Stimulated activated CD8-positive, alpha-beta memory T cell treated with anti-CD3 and anti-CD28 coated beads, Interleukin-4, amount 100 ng/mL, for 1 hour (primary cell): ENCODE data around the gene AGO3.
A peak's percentile ranks its signal among the peaks of the same experiment; 100 is the strongest.
"Not testable (repeated sequence)": the region's sequence is repeated elsewhere in the genome, so short reads cannot be mapped to it uniquely, and the experiment has no call there.

Source experiments
- DNase-seq, 2 donors: peaks; one replicate each; pipeline ENCODE4 v3.0.0-alpha.2; 2020; ENCODE audit warnings: low read depth in 2 of 2, low spot score in 1 of 2

The AGO3 gene

DNA sequence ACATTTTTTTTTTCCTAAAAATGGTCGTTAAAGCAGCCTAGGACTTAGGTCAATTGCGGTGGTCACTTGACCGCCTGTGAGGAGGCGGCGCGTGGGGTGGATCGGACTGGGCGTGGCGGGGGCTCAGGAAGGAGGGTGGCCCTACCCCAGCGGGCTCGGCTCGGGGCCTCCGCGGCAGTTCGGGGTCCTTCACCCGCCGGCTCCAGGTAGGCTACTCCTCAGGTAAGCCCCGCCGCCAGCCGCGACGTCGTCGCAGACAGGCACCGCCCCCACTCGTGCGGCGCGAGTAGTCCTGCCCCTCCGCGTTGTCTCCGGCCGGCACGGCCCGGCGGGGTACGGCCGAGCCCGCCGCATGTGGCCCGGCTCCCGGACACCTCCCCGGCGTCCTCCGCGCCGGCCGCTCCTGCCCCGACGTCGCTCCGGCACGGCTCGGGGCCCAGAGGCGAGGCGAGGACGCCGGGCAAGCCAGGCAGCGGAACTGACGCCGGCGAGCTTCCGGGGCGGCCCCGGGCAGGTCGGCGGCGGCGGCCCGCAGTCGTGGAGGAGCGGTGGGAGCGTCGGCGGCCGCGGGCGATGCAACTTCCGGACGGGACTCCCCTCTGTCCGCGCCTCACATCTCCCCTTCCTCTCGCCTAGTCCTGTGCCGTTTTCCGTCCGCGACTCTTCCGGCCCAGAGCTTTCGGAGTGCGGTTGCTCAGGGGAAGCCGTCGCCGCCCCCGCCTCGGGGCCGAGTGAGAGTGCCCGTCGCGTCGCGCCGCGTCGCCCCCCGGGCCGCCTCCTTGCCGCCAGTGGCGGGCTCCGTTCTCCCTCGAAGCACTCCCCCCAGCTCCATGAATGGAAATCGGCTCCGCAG lies at the start of gene AGO3:
Gene AGO3 (plus strand): TSS at position 513 of the 853 bp plus-strand sequence. CDS start 322 bp downstream, at position 835.
- peak; percentile 69 to 76 for DNase-seq

DNA sequence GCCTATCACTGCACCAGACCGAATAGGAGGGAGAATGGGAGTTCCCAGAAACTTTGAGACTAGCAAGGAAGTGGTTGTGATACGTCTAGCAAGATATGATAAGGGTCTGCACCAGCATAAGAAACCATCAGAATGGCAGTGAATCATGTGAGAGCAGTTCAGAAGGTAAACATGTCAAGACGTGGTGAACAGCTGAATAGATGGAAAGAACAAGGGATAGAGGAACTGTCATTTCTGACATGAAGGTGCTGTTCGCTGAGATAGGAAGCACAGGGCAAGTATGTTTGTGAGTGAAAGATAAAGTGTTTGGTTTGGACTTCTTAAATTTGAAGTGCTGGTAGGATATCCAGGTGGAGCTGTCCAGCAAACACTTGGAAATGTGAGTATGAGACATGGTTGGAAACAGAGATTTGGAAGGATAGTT lies 49.0 kb upstream of the AGO3 start:
- DNase-seq: no peak

DNA sequence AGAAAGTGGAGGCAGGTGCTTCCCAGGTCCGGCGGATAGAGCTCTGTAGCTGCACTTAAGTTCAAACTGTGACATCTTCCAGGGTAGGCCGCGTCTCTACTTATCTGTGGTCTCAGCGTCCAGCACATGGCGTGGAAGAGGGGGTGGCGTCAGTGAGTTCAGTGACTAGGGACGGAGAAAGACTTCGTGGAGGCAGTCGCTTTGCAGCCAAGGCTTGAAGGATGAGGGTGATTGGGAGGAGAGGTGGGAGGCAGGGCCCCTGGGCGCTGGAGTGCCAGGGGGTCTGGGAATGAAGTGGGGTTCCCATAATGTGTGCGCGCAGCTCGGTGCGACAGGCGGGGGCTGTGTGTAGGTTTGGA lies 48.3 kb upstream of the AGO3 start:
- DNase-seq: no peak

DNA sequence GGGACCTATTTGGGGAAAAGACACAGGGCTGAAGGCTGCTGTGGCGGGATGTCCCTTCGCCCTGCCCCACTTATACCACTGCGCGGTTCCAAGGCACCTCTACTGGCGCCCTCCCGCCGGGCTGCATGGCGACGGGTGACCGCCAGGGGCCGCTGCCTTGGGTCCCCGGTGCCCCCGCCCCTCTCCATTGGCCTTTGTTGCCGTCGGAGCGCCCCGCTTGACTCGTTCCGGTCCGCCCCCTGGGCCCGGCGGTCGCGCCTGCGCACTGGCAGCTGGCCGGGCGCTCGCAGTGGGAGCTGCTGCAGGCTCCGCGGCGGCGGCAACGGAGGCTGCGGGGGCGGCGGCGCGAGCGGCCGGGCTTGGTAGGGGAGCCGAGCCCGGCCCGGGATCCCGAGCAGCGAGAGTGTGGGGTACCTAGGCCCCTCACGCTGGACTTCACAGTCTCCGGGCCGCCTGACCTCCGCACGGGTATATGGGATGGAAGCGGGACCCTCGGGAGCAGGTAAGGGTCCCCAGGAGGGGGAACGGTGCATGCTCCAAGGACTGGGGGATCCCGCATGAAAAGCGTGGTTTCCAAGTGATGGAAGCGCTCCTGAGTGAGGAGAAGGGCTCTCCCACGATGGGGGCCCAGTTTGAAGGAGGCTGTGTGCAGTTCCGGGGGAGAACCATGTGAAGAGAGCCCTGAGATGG lies 47.8 kb upstream of the AGO3 start, which contains the start of gene AGO1:
Gene AGO1 (plus strand): TSS at position 265 of the 690 bp plus-strand sequence. CDS start 213 bp downstream, at position 478.
- peak; percentile 95 to 96 for DNase-seq

DNA sequence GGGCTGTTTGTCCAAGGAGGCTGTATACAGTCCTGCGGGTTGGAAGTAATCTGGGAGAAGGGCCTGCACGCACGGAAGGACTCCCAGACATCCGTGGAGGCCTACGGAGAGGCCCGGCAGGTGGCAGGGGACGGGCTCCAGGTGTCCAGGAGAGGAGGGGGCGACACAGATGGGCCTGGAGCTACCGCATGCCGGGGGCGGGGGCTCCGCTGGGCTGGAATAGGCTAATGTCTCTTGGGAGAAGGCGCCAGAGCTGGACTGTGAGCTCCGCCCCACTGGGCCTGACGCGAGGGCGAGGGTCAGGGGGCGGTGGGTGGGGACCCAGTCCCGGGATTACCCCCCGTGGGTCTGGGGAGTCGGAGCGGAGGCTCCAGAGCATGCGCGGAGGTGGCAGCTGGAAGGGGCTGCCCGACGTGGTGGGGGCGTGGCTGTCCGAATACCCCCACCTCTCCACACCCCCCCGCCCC lies 47.2 kb upstream of the AGO3 start:
- DNase-seq: no peak

DNA sequence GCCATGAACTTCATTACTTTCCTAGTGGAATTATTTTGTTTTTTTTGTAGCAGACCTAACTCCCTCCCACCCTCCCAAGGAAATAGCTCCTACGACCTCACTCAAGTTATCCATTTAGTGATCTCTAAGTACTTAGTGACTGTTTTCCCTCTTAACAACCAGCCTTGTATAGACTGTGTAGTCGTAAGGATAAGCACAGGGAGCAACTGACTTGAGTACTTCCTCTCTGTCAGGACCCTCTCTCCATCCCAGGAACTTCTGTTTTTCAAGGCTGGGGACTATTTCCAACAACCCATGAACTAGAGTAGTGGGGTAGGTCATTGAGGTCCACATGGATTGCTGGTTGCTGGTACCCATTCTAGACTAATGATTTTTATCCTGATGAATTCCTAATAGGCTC lies 46.0 kb upstream of the AGO3 start:
- DNase-seq: no peak

DNA sequence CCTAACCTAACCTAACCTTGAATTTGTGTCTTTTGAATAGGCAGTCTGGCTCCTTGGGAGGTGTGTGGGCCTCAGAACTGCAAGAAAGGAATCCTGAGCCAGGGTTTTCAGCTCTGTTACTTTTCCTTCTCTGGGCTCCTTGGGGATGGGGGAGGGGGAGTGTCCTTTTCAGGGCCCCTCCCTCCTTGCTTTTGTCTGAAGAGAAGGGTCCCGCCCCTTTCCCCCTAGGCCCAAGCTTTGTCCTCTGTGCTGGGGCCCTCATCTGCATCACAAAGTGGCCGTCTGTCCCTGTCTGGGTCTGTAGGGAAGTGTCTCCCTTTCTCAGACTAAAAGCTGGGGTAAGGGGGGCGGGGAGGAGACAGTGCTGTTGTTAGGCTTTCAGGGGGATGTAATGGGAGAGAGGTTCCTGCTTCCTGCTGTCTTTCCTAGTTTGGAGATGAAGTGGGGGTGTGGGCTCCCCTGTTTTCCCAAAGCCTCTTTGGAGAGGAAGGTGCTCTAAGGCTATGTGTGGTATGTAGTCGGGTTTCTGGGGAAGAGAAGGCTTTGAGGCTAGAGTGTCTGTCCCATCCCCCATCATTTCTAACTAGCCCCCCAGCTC lies 44.8 kb upstream of the AGO3 start:
- no peak for DNase-seq

DNA sequence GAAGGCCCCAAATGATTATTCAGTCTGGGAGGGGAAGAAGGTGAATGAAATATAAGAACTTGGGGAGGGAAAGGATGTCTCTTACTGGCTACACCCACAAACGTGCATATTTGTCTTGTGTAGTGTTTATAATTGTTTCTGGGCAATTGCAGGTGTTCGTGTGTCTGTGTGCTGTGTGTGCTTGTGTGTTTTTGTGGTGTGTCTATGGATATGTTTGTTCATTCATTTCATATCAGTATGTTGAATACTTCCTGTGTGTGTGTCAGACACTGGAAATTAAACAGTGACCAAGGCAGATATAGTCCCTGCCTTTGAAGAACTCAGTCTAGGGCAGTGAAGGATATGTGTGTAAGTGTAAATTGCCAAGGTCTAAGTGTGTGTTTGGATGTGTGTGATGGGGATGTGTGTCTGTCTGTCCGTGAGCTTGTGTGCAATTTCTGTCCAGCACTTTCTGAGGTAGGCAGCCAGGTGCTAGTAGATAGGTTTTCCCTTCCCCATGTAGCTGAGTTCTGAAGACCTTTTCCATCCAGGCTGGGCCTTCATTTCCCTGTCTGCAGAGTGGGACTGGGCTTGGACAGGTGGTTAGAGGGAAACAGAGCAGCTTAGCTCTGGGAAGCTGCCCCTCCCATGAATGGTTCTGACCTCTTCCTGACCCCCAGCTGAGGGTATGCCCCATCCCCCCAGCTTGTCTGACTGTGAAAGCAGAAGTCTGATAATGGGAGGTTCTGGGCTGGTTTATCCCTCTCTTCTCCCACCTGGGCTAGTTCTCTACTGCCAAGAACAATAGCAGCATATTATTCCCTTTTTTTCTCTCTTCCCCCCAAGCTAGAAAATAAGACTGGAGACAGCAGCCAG lies 44.1 kb upstream of the AGO3 start:
- no peak for DNase-seq

DNA sequence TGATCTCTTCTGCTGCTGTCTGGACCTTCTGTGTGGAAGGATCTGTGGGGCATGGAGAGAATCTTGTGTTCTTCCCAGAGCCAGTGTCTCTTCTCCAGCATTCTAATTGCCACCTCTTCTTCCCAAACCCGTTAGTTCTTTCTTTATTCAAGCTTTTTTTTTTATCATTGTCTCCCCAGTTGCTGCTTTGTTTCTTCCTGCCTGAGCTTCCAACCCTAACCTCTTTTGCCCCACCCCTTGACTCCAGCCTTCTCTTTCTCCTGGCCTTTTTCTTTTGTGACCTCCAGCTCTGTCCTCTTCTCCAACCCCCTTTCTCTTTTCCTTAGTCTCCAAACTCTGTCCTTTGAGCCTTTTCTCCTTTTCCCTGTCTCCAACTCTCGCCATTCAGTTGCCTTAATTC lies 43.4 kb upstream of the AGO3 start:
- DNase-seq: no peak

DNA sequence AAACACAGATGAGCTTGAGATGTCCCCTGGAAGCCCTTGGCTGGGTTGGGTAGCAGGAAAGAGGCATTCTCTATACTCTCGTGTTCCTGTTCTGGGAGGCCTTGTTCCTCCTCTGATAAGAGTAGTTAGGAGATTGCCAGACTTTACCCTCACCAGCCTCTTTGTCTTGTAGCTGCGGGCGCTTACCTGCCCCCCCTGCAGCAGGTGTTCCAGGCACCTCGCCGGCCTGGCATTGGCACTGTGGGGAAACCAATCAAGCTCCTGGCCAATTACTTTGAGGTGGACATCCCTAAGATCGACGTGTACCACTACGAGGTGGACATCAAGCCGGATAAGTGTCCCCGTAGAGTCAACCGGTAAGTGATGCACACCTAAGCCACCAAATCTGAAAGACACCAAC lies 42.6 kb upstream of the AGO3 start:
- no peak for DNase-seq

DNA sequence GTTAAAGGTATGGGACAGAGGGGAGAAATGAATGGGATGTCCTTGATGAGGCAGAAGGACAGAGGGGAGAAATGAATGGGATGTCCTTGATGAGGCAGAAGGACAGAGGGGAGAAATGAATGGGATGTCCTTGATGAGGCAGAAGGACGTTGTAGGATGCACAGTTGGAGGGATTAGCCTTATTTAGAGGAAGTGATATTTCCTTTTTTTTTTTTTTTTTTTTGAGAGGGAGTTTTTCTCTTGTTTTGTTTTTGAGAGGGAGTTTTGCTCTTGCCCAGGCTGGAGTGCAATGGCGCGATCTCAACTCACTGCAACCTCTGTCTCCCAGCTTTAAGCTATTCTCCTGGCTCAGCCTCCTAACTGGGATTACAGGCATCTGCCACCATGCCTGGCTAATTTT lies 41.9 kb upstream of the AGO3 start:
- DNase-seq: not testable (repeated sequence)

DNA sequence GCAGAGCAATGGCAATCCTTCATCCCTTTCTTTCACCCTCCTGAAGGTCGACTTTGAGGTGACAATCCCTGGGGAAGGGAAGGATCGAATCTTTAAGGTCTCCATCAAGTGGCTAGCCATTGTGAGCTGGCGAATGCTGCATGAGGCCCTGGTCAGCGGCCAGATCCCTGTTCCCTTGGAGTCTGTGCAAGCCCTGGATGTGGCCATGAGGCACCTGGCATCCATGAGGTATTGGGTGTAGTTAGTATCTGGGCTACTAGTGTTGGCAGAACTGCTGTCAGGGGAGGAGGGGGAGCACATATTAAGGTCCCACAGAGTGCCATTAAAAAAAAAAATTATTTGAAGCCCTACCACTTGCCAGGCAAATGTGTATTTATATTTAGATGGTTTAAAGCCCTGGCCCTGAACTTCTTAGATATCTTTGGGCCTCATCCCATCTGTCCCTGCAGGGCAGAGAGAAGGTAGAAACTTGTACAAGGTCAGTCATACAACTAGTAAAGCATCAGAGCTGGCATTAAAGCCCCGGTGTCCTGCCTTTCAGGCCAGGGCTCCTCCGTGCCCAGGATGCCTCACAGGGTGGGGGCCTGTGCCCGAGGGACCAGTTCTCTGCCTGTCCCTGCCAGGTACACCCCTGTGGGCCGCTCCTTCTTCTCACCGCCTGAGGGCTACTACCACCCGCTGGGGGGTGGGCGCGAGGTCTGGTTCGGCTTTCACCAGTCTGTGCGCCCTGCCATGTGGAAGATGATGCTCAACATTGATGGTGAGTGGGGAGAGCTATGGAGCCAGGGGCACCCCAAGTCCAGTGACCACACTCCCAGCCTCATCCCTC lies 37.6 kb upstream of the AGO3 start:
- no peak for DNase-seq

DNA sequence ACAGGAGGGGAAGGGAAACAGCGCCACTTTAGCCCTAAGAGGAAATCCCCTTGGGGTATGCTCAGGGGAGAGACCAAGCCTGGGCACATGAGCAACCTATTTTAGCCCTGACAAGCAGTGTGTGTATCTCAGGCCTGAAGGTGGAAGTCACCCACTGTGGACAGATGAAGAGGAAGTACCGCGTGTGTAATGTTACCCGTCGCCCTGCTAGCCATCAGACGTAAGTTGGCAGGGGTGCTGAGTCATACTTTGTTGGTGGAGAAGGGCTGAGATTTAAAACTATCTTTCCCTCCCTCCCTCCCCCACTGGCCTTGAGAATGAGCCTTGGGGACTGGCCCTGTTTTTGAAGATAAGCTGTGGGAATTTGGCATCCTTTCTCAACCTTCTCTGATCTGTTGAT lies 36.7 kb upstream of the AGO3 start:
- no peak for DNase-seq

DNA sequence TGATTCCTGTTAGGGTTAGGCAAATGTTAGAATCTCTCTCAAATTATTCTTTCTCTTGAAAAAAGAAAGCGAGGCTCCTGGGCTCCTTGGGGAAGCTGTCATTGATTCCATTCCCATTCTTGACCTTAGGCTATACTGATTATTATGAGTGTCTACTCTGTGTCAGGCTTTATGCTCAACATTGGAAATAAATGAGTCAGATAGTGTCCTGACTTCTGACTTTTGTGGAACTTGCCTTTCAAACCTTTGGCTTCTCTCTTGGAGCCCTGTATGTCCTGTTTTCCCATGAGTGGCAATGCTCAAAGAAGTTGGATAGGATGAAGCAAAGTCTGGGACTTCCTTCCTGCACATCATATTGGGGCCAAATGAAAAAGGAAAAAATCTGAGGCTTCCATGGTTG lies 36.2 kb upstream of the AGO3 start:
- DNase-seq: no peak

DNA sequence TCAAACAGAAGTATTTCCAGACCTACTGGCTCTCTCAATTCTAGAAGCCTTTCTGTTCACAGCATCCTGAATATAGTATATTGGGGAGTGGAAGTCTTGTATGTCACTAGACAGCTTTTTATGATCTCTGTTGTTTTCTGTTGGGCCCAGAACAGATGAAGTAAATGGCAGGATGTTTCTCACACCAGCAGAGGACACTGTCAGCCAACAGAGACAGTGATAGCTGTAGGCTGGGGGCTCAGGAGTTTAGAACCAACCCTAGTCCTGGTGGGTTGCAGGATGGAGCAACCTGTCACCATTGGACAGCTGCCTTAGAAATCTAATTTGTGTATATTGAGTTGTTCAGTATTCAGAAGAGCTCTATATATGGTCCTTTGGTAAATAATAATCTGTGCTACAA lies 31.0 kb upstream of the AGO3 start:
- DNase-seq: no peak

DNA sequence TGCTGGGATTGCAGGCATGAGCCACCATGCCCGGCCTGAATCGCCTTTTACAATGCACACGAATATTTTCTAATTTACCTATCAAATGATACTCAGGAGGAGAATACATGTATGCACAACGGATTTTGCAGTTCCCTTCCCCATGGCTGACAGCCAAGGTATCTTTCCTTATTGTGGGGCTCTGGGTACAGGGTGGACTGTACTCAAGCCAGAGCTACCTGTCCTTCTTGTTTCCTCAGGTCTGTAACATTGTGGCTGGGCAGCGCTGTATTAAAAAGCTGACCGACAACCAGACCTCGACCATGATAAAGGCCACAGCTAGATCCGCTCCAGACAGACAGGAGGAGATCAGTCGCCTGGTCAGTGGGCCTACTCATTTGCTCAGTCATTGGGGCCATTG lies 29.7 kb upstream of the AGO3 start:
- DNase-seq: no peak

DNA sequence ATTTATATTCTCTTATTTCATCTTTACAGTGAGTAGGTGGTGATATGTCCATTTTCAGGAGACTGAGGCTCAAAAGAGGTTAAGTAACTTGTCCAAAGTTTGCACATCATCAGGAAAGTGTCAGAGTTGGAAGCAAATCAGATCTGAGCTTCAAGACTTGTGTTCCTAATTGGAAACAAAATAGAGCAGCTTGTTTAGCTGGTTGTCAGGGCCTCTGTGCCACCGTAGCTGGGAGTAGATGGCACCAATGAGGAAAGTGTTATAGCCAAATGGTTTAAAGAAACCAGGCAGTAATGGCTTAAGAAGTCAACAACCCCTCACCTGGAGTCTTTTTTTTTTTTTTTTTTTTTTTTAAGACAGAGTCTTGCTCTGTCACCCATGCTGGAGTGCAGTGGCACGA lies 28.2 kb upstream of the AGO3 start:
- no peak for DNase-seq

DNA sequence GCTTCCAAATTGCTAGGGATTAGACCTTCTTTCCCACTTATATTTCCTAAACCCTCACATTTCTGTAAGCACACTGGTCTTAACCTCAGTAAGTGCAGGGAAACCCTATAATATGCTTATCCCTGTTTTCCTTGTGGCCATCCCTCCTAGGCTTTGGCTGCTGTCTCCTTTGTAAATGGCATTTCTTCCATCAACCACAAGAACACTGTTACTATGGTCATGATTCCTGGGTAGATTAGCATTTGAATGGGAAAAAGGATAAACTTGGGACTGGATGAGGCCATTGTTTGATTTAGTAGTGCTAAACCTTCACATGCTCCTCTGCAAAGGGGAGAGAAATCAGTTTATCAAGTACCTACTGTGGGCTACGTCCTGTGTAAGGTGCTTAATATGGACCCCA lies 16.2 kb upstream of the AGO3 start:
- DNase-seq: no peak

DNA sequence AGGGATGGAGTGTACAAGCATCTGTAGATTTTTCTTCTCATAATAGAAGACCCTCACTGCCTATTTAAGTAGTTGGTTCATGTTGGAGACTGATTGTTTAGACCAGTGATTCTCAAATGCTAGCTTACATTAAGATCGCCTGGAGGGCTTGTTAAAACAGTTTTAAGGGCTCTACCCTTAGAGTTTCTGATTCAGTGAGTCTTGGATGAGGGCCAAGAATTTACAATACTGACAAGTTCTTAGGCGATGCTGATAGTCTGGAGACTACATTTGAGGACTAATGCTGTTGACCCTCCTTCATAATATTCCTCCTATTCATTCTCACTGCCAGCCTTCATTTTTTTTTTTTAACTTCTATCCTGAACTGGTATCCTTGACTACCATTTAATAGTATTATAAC lies 15.2 kb upstream of the AGO3 start:
- DNase-seq: no peak

DNA sequence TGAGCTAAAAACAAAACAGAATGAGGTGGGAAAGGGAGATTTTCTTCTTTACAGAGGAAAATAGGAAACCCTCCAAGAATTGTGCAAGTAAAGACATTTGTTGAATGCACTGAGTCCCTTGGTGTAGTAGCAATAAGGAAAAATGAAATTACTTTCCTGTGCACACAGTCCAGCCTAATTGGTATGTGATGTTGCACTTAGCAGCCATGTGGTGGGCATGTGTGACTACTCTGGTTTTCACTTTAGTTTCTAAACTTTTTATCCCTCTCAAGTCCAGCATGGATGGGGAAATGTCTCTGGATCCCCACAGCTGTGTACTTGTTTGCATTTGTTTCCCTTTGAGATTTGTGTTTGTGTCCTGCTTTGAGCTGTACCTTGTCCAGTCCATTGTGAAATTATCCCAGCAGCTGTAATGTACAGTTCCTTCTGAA lies 7.1 kb upstream of the AGO3 start:
- DNase-seq: no peak
